Neural cell (in vitro differentiated cells): ENCODE data around the gene STMP1.
"Not testable (repeated sequence)": the region's sequence is repeated elsewhere in the genome, so short reads cannot be mapped to it uniquely, and the experiment has no call there.

Experiments used
- CTCF ChIP-seq: fragments of 450-650 bp; IDR thresholded peaks from 2 replicates; pipeline ENCODE4 v1.5.1; 2014; ENCODE audit warnings: antibody characterized with exemption, mild to moderate bottlenecking, moderate library complexity; ENCODE audit not compliant: poor library complexity, severe bottlenecking
- EZH2 ChIP-seq: fragments of 200-600, 300-800 bp; shearing (Covaris generic), sonication (generic); IDR thresholded peaks from 2 replicates; pipeline ENCODE4 v1.6.1; 2014; ENCODE audit warnings: antibody characterized with exemption, low read length, borderline replicate concordance, mild to moderate bottlenecking; ENCODE audit not compliant: insufficient read depth, poor library complexity, severe bottlenecking
- POLR2AphosphoS5 ChIP-seq: IDR thresholded peaks from 2 replicates; pipeline ENCODE4 v1.6.1; 2012
- SMC3 ChIP-seq: fragments of 450-650 bp; conservative IDR thresholded peaks from 2 replicates; pipeline ENCODE4 v1.6.1; 2014; ENCODE audit warnings: antibody characterized with exemption, mild to moderate bottlenecking, moderate library complexity; ENCODE audit not compliant: poor library complexity

GRCh38 chr7:135639690-135640089 is 22.6 kb upstream of the STMP1 start:
- not testable (repeated sequence) for TF ChIP-seq CTCF, EZH2, POLR2AphosphoS5, SMC3
